HEK293 (cell line): Measurements from ENCODE around the gene ALG12.

Experiments
- CTCF ChIA-PET: fragments of 350-600 bp; formaldehyde crosslinking; extraction: SDS; loops from one replicate; lab custom pipeline; 2021; ENCODE audit warnings: antibody characterized with exemption; lab: Yijun Ruan, JAX
- POLR2A ChIA-PET: fragments of 300-600 bp; formaldehyde crosslinking; extraction: SDS; loops from one replicate; lab custom pipeline; 2020; ENCODE audit warnings: antibody characterized with exemption, inconsistent platforms; lab: Yijun Ruan, JAX
- H3K27ac ChIP-seq: fragments of 200-500 bp; sonication (Bioruptor generic); 2 replicates; pipeline ENCODE4 v1.5.1; 2014; ENCODE audit warnings: low read depth, low read length, control low read depth, inconsistent platforms; ENCODE audit errors: extremely low read depth
- H3K36me3 ChIP-seq, 2 experiments: fragments of 200-500 bp in 1 of 2; sonication (Bioruptor generic) in 1 of 2; 1 replicate in 1 of 2; 2 replicates in 1 of 2; pipeline ENCODE4 v1.5.1; 2014 to 2017; ENCODE audit warnings: inconsistent platforms in 2 of 2, low read length in 2 of 2; ENCODE audit not compliant: control insufficient read depth in 2 of 2, insufficient read depth in 1 of 2
- H3K4me1 ChIP-seq: fragments of 200-500 bp; sonication (Bioruptor generic); 2 replicates; pipeline ENCODE4 v1.5.1; 2014; ENCODE audit warnings: mild to moderate bottlenecking, low read length, inconsistent platforms; ENCODE audit not compliant: control insufficient read depth, insufficient read depth
- H3K4me3 ChIP-seq: 2 replicates; pipeline ENCODE4 v1.5.1; 2011; ENCODE audit warnings: low read depth, mild to moderate bottlenecking, control low read depth, low read length, moderate library complexity
- H3K9me3 ChIP-seq: fragments of 200-500 bp; sonication (Bioruptor generic); 2 replicates; pipeline ENCODE4 v1.5.1; 2014; ENCODE audit warnings: low read depth, low read length, inconsistent platforms; ENCODE audit not compliant: control insufficient read depth, insufficient read depth
- BCL11B ChIP-seq: fragments of 450-650 bp; formaldehyde crosslinking; IDR thresholded peaks from 2 replicates; pipeline ENCODE4 v1.5.1; 2016; ENCODE audit warnings: low read depth, missing biosample characterization, missing genetic modification characterization
- HOXC10 ChIP-seq: sonication (generic); formaldehyde crosslinking; IDR thresholded peaks from 2 replicates; pipeline ENCODE4 v1.8.1; 2023; ENCODE audit warnings: mild to moderate bottlenecking, missing genetic modification reagents
- IKZF3 ChIP-seq: fragments of 450-650 bp; IDR thresholded peaks from 2 replicates; pipeline ENCODE4 v1.5.0; 2018; ENCODE audit warnings: missing biosample characterization, mild to moderate bottlenecking, missing genetic modification characterization, moderate library complexity
- KLF10 ChIP-seq: fragments of 450-650 bp; IDR thresholded peaks from 2 replicates; pipeline ENCODE4 v1.5.1; 2018; ENCODE audit warnings: missing biosample characterization, mild to moderate bottlenecking, missing genetic modification characterization
- KLF16 ChIP-seq: fragments of 450-650 bp; formaldehyde crosslinking; IDR thresholded peaks from 2 replicates; pipeline ENCODE4 v1.5.1; 2017; ENCODE audit warnings: missing biosample characterization, missing genetic modification characterization
- KLF7 ChIP-seq: fragments of 450-650 bp; formaldehyde crosslinking; IDR thresholded peaks from 2 replicates; pipeline ENCODE4 v1.5.1; 2016; ENCODE audit warnings: missing biosample characterization, missing genetic modification characterization, borderline replicate concordance
- SP3 ChIP-seq: fragments of 450-650 bp; formaldehyde crosslinking; IDR thresholded peaks from 2 replicates; pipeline ENCODE4 v1.5.1; 2016; ENCODE audit warnings: missing biosample characterization, missing genetic modification characterization
- ZBTB10 ChIP-seq: fragments of 450-650 bp; formaldehyde crosslinking; IDR thresholded peaks from 2 replicates; pipeline ENCODE4 v1.5.1; 2016; ENCODE audit warnings: missing biosample characterization, missing genetic modification characterization
- ZBTB48 ChIP-seq: fragments of 450-650 bp; formaldehyde crosslinking; IDR thresholded peaks from 2 replicates; pipeline ENCODE4 v1.5.1; 2016; ENCODE audit warnings: missing biosample characterization, missing genetic modification characterization
- ZNF112 ChIP-seq: fragments of 450-650 bp; formaldehyde crosslinking; IDR thresholded peaks from 2 replicates; pipeline ENCODE4 v1.5.0; 2017; ENCODE audit warnings: missing biosample characterization, missing genetic modification characterization
- ZNF138 ChIP-seq: fragments of 450-650 bp; formaldehyde crosslinking; IDR thresholded peaks from 2 replicates; pipeline ENCODE4 v1.5.1; 2016; ENCODE audit warnings: missing biosample characterization, missing genetic modification characterization, borderline replicate concordance
- ZNF18 ChIP-seq: fragments of 450-650 bp; formaldehyde crosslinking; IDR thresholded peaks from 2 replicates; pipeline ENCODE4 v1.5.1; 2016; ENCODE audit warnings: missing biosample characterization, missing genetic modification characterization
- ZNF223 ChIP-seq: fragments of 450-650 bp; formaldehyde crosslinking; IDR thresholded peaks from 2 replicates; pipeline ENCODE4 v1.5.1; 2016; ENCODE audit warnings: missing biosample characterization, missing genetic modification characterization
- ZNF23 ChIP-seq: fragments of 450-650 bp; formaldehyde crosslinking; IDR thresholded peaks from 2 replicates; pipeline ENCODE4 v1.5.1; 2016; ENCODE audit warnings: missing biosample characterization, missing genetic modification characterization, borderline replicate concordance
- ZNF24 ChIP-seq: fragments of 450-650 bp; formaldehyde crosslinking; IDR thresholded peaks from 2 replicates; pipeline ENCODE4 v1.5.1; 2016; ENCODE audit warnings: missing biosample characterization, missing genetic modification characterization
- ZNF26 ChIP-seq: fragments of 450-650 bp; formaldehyde crosslinking; IDR thresholded peaks from 2 replicates; pipeline ENCODE4 v1.5.1; 2016; ENCODE audit warnings: missing biosample characterization, missing genetic modification characterization
- ZNF335 ChIP-seq: fragments of 450-650 bp; formaldehyde crosslinking; conservative IDR thresholded peaks from 2 replicates; pipeline ENCODE4 v1.5.1; 2016; ENCODE audit warnings: missing biosample characterization, missing genetic modification characterization
- ZNF416 ChIP-seq: fragments of 450-650 bp; formaldehyde crosslinking; IDR thresholded peaks from 2 replicates; pipeline ENCODE4 v1.5.1; 2016; ENCODE audit warnings: missing biosample characterization, missing genetic modification characterization
- ZNF513 ChIP-seq: fragments of 450-650 bp; IDR thresholded peaks from 2 replicates; pipeline ENCODE4 v1.5.1; 2018; ENCODE audit warnings: missing biosample characterization, missing genetic modification characterization
- ZNF645 ChIP-seq: fragments of 450-650 bp; formaldehyde crosslinking; IDR thresholded peaks from 2 replicates; pipeline ENCODE4; 2016; ENCODE audit warnings: missing biosample characterization, missing genetic modification characterization
- ZNF776 ChIP-seq: fragments of 450-650 bp; formaldehyde crosslinking; IDR thresholded peaks from 2 replicates; pipeline ENCODE4 v1.5.0; 2017; ENCODE audit warnings: missing biosample characterization, missing genetic modification characterization, borderline replicate concordance
- ZSCAN4 ChIP-seq: fragments of 450-650 bp; formaldehyde crosslinking; IDR thresholded peaks from 2 replicates; pipeline ENCODE4 v1.5.1; 2017; ENCODE audit warnings: missing biosample characterization, missing genetic modification characterization

Gene ALG12

GRCh38 chr22:49867303-49868265 is 50.7 kb downstream of the ALG12 start (continued):
- TF ChIP-seq BCL11B (tag by site-specific recombination) (no peak), ZSCAN4 (no peak), KLF10 (tag by site-specific recombination) (no peak), ZNF23 (tag by site-specific recombination) (no peak), ZNF335 (tag by site-specific recombination) (no peak)

GRCh38 chr22:49866646-49867045 is 51.6 kb downstream of the ALG12 start:
- H3K4me3 ChIP-seq, result no peak overlapping the region
- POLR2A ChIA-PET, result no interaction called here
- H3K27ac ChIP-seq, result no peak overlapping the region
- TF ChIP-seq IKZF3 (tag by site-specific recombination), result no peak
- no peak for TF ChIP-seq ZNF26 (tag by site-specific recombination)
- TF ChIP-seq ZBTB10 (tag by site-specific recombination), result no peak
- TF ChIP-seq ZNF223, result no peak
- no peak for TF ChIP-seq HOXC10 (CRISPR knock-in tag)
- no peak for TF ChIP-seq KLF7 (tag by site-specific recombination)
- no peak for TF ChIP-seq ZNF23 (tag by site-specific recombination)
- TF ChIP-seq ZNF18 (tag by site-specific recombination), result no peak
- TF ChIP-seq ZNF416 (tag by site-specific recombination), result no peak
- no peak for TF ChIP-seq ZNF776 (tag by site-specific recombination)
- TF ChIP-seq SP3 (tag by site-specific recombination), result no peak
- no peak for TF ChIP-seq ZNF112 (tag by site-specific recombination)
- no peak for TF ChIP-seq ZNF513 (tag by site-specific recombination)
- TF ChIP-seq ZNF138 (tag by site-specific recombination), result no peak
- no peak for TF ChIP-seq ZNF24 (tag by site-specific recombination)
- TF ChIP-seq ZNF645 (tag by site-specific recombination), result no peak
- TF ChIP-seq ZBTB48 (tag by site-specific recombination), result no peak
- no peak for TF ChIP-seq KLF16
- TF ChIP-seq, all 188 proteins: peak for 0
- H3K4me1 ChIP-seq, result no peaks in the 10 kb centered on the region
- H3K36me3 ChIP-seq, result peaks cover 5 to 20% of the 10 kb centered on the region in 2 experiments; a peak in 2 of 3 replicates
- CTCF ChIA-PET, result no interaction called here
- peaks cover 2% of the 10 kb centered on the region; the same call in 1 of the 2 replicates for H3K9me3 ChIP-seq
